ENCODE measurements around the gene ASPG.

The ASPG gene

GRCh38 chr14:104076743-104077142 lies 8.8 kb upstream of the ASPG start:
- DNase-seq = no peak

GRCh38 chr14:104078031-104078455 lies 7.5 kb upstream of the ASPG start:
- peak; percentile 78 to 79 for DNase-seq

DNA sequence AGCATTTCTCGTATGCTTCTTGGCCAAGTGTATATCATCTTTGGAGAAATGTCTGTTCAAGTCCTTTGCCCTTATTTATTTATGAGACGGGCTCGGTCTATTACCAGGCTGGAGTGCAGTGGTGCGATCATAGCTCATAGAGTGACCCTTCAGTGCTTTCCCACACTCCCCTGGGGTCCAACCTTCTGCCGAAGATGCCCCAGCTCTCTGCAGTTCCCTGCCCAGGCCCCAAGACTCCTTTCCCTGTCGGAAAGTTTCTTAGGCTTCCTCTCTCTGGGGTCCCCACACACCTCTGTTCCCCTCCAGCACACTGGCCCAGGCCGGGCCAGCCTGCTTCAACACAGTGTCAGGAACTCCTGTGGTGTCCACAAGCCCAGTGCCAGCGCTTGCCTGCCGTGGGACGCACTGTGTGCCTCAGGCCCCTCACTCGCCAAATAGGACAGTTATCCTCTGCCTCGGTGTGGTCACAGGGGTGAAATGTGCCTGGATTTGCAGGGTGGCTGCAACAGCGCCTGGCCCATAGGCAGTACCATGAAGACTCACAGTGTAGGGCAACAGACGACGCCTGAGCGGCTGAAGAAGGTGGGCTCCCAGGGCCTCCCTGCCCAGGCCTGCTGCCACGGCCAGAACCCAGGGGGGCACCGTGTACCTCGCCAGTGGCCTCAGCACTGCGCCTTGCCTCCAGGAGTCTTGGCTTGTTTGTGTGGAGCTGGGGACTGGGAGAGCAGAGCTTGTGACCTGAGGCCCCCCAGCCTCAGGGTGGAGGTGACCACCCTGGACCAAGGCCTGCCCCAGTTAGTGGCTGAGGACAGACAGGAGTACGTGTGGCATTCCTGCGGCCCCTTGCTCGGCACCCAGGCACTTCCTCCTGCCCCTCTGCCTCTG lies 4.9 kb upstream of the ASPG start:
- DNase-seq = no peak

GRCh38 chr14:104081261-104081835 lies 4.2 kb upstream of the ASPG start:
- DNase-seq = no peak

- DNase-seq = no peak
These were observed 3.5 kb upstream of the ASPG start for GRCh38 chr14:104081951-104082464.

DNA sequence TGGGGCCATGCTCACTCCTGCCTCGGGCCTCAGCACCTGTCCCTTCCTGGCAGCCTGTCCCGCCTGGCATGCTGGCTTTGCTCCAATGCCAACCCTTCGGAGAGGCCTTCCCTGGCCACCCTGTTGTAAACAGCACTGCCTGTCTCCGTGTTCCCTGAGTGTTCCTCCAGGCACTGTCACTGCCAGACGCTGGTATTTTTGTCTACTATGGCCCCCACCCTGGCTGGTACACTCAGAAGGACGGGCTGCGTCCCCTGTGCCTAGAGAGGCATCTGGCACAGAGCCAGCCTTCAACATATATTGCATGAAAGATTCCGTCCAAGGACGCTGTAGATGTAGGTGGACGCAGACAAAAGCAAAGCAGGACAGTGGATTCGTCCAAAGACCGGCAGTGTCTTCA lies 2.7 kb upstream of the ASPG start:
- DNase-seq = no peak

GRCh38 chr14:104084251-104085002 lies 1.1 kb upstream of the ASPG start:
- DNase-seq = no peak

GRCh38 chr14:104085889-104086201 lies 345 bp downstream of the ASPG start:
- no peak for DNase-seq

GRCh38 chr14:104086210-104086660 lies 735 bp downstream of the ASPG start:
- no peak for DNase-seq

DNA sequence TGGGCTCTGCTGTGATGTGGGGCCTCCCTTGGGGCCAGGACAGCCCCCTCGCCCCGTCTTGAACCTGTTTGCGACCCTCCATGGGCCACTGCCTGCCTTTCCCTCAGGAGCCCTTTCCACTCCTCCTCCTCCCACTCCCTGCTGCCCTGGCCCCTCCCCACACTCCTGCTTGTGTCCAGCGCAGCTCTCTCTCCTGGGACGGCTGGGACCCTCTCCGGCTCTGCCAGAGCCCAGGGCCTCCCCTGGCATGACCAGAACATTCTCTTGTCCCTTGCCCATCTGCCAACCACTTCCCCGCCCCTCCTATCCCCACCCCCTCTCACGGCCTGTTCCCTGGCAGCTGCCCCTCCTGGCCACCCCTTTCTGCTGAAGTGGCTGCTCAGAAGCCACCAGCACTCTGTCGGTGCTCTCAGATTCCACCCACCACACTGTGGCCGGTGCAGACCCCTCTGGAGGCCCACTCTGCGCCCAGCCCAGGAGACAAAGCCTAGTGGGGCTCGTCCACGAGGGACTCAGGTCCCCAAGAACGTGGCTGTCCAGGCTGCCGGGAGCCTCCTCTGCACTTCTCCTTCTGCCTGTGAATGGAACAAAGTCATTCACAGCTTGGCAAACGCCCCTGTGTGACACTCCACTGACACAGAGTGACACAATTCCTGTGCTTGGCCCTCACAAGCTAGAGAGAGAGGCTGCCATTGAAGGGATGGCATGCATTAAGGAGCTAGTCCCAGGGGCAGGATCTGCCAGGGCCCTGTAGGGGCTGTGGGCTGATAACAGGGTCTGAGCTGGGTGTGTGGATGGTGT lies 1.4 kb downstream of the ASPG start:
- no peak for DNase-seq

- DNase-seq = no peak
These were observed 2.0 kb downstream of the ASPG start for GRCh38 chr14:104087505-104087904.

DNA sequence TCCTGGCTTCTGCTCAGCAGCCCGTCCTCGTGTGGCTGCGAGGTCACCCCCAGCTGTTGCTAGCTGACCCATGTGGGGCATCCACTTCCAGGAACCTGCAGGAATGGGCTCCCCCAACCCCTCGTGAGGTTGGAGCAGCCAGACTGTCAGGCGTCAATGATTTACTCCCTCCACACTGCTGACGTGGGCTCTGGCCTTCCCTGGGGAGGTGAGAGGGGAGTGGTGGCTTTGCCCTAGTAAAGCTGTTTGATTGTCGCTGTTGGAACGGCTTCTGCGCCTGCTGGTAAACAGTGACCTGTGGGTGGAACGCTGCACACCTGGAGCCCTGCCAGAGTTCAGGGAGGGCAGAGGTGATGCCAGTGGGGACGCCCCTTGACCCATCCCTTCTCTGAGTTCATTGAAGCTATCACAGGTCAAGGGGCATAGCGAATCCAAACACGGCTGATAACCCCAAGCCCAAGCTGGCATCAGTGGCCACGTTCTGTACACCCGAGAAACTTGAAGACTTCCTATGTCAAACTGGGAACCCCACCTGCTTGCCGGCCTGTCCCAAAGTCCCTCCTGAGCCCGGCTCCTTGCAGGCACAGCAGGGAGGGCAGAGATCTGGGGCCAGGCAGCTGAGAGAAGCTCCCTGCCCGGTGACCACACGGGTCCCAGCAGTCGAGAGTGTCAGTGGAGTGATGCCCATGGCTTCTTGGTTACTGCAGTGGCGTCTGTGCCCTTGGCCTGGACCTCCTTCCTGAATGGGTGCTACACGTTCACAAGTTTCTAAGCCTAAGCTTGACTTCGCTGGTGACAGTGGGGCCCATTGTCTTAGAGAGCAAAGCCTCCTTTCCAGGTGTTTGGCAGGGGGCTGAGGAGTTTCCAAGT lies 2.7 kb downstream of the ASPG start:
- DNase-seq = no peak

DNA sequence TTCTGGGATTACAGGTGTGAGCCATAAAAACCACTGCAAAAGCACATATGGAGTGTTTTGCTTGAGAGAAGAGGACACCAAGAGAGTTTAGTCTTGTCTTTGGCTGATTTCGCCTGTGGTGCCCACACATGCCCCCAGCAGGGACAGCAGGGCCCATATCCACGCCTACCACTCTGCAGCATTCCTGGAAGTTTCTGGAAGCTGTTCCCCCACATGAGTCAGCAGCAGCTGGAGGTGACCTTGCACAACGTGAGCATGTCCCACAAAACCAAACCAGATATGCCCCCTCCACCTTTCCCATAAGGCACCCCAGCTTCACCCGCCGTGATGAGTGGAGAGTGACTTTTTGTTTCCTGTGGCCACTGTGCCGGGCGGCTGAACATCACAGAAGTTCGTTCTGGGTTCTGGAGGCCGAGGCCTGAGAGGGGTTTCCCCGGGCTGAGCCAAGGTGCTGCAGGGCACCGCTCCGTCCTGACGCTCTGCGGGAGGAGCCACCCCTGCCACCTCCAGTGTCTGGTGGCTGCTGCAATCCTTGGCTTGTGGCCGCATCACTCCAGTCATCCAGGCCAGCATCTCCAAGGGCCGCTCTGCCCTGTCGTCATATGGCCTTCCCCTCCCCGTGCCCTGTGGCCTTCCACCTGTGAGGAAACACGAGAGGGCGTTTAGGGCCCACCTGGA lies 4.7 kb downstream of the ASPG start:
- no peak for DNase-seq

GRCh38 chr14:104091061-104091926 lies 5.8 kb downstream of the ASPG start:
- DNase-seq = no peak

DNA sequence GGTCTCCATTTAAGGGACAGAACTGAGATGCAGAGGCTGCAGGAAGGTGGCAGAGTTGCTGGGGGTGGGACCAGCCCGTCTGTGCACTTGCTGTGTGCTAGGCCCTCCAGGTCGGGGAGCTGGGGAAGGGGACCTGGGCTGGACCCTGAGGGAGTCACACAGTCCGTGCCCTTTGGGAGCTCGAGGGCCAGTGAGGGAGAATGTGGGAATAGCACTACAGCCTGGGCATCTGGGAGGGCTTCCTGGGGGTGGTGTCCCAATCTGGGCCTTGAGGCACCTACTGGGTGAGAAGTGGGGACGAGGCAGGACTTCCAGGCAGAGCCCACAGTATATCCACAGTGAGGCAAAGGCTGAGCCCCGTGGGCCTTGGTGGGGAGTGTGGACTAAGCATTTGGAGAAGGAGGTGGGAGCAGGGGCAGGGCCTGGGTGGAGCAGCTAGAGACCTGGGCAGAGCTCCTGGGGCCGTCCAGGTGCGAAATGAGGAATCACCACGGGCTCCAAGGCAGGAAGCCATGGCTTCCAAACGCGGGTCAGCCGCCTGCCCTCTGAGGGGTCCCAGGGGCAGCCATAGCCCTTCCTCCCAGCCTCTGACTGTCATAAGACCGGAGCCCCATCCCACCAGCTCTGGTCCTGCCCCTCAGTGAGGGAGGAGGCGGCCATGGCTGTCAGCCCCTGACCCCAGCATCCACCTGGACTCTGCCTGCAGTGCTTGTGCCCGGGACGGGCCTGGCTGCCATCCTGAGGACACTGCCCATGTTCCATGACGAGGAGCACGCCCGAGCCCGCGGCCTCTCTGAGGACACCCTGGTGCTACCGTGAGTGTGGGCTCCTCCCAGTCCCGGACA lies 6.6 kb downstream of the ASPG start:
- DNase-seq = no peak

- DNase-seq = no peak
These were observed 7.4 kb downstream of the ASPG start for GRCh38 chr14:104092931-104093365.

- DNase-seq = no peak
These were observed 8.0 kb downstream of the ASPG start for GRCh38 chr14:104093366-104094055.

GRCh38 chr14:104094056-104094708 lies 8.7 kb downstream of the ASPG start:
- no peak for DNase-seq

All from stimulated activated CD4-positive, alpha-beta T cell treated with anti-CD3 and anti-CD28 coated beads, Interleukin-4, amount 100 ng/mL, for 4 hours (primary cell).